Stomach (tissue), 4 donors: ENCODE measurements around the gene CFAP65.

ENCODE experiments used
- CTCF ChIP-seq, 7 experiments: fragments of 450-650 bp in 4 of 7; fragments of 200-600 bp in 3 of 7; sonication (generic) in 3 of 7; IDR thresholded peaks; one replicate each; pipeline ENCODE4 v1.5.1; 2016 to 2019; ENCODE audit warnings: antibody characterized with exemption in 7 of 7, control low read depth in 2 of 7, mild to moderate bottlenecking in 1 of 7
- POLR2A ChIP-seq, 4 donors: fragments of 450-650 bp; IDR thresholded peaks; one replicate each; pipeline ENCODE4 v1.6.1; 2016; ENCODE audit warnings: antibody characterized with exemption in 4 of 4, control low read depth in 2 of 4, mild to moderate bottlenecking in 1 of 4, moderate library complexity in 1 of 4

- TF ChIP-seq CTCF (IDR thresholded peaks at IDR 0.05) (peak in 4 of 7 experiments; percentile 22 to 37 (median 34)), POLR2A (IDR thresholded peaks at IDR 0.05) (no peak)
These were observed 31.1 kb downstream of the CFAP65 start for GRCh38 chr2:219010162-219010756.
